GM04504 (cell line): Measurements from ENCODE around the gene UBE2D1.

ENCODE experiments used
- DNase-seq: peaks from one replicate; pipeline ENCODE4 v3.0.0-alpha.2; 2012; ENCODE audit warnings: low read depth

The UBE2D1 gene

DNA sequence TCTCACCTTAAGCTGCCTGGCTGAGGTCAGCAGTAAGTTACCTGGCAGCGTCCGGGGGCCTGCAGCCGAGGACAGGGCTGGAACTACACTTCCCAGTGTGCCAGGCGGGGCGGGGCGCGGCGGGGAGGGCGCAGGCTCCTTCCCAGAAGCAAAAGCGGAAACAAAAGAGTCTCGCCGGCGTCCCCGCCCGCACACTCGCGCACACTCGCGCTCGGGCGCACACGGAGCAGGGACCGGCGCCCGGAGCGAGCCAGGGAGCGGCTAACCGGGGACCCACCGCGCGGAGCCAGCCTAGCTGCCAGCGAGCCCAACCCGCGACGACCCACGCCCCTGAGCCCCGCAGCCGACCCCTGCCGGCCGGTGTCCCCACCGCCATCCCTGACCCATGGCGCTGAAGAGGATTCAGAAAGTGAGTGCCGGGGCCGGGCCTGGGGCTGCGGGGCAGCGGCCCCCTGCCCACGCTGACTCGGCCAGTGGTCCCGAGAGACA lies at the start of gene UBE2D1:
UBE2D1 (plus strand) TSS at position 190 of the 489 bp plus-strand sequence; CDS start at position 386, 196 bp downstream.
- no peak for DNase-seq

DNA sequence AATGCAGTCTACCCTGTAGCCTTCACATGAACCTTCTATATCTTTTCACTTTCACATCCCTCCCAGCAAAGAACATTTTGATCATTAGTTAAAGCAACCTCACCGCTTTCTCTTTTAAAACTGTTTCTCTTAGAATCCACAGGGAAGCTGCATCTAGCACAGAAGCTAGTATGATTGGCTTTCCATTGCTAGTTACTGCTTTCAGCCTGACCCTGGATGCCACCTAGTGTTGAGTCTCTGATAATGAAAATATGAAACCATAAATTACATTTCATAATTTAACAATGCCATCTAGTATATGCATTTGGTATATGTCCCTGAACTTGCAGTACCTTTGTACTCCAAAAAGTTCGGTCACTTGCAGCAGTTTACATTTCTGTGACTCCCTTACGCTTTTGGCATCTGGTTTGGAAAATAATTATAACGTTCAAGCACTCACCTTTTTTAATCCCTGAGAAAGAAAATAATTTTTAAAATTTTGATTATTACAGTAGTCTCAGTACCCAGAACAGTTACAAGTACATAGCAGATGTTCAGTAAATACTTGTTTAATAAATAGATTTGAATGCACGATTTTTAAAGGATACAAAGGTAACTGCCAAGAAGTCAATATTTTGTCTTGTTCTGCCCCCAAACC lies 43.1 kb upstream of the UBE2D1 start:
- no peak for DNase-seq

DNA sequence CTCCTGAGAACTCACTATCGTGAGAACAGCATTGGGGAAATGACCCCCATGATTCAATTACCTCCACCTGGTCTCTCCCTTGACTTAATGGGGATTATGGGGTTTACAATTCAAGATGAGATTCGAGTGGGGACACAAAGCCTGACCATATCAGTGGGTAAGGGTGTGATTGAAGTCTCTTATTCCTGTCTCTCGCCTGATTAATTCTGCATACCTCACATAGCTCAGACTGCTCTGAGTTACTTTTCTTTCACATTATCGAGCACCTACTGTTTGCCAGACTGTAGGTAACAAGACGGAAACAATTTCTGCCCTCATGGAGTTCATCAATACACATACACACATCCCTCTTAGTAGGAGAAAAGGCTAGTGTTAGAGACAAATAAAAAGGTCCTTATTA lies 40.8 kb upstream of the UBE2D1 start:
- DNase-seq = no peak

DNA sequence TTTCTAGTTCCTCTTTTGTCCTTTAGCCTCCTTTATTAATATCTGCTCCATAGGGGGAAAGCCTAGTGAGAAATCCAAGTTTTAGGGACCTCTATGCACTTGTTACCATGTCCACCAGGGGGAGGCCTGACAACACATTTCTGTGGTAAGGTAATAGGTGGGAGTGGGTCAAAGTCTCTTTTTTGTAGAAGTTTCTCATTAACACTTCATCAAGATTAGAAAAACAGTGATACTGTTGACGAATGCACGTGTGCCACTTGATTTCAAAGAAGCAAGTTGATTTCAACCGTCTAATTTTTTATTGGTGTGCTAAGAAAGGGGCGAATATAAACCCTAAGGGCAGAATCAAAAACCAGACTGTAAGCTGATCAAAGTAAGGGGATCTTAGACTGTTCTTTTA lies 35.2 kb upstream of the UBE2D1 start:
- peak; percentile 21 for DNase-seq

DNA sequence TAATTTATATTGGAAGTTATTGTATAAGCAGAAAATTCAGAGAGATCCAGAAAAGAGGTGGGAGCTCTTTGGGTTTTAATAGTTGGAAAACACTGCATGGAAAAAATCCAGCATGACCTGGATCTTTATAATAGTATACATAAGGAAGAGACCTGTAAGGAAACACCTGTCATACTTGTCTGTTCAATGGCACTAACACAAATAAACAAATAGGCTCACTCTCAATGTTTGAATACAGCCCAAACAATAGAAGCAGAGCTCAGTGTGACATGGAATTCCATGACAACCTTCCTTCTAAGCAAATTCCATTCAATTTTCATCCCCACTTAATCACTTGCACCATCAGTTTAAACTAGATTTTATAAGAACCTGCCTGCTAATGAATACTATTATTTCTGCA lies 34.1 kb upstream of the UBE2D1 start:
- DNase-seq = no peak

DNA sequence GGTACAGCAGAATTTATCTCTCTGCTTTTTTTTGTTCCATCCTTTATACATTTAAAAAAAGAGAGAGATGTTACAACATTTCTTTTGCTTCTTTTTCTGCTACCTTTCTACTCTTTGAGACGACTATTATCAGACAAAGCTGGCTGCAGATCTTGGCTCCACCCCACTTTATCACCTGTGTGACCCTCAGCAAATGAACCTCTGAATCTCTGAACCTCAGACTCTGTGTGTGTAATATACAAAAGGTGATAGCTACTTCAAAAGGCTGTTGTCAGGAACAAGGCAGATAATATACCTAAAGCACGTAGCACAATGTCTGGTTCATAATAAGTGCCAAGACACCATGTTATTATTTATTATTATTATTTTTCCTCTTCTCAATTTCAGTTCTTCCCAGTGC lies 32.6 kb upstream of the UBE2D1 start:
- no peak for DNase-seq

DNA sequence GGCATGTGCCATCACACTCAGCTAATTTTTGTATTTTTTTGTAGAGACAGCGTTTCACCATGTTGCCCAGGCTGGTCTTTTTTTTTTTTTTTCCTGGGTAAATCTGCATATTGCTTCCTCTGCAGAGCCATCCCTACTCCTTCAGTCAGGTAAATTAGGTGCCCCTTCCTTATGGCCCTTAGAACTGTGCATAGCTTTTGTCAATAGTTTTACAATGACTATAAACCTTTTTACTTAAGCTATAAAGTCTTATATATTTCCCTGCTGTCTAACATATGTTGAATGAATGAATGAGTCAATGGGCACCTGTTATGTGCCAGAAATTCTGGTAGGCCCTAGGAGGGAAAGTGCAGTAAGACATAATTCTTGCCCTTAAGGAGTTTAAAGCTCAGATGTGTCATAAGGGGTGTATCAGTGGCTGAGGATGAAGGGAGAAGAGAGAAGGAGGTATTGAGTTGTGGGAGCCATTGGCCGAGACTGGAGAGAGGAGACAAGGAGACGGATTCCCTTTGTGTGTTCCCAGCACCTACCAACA lies 30.6 kb upstream of the UBE2D1 start:
- no peak for DNase-seq

DNA sequence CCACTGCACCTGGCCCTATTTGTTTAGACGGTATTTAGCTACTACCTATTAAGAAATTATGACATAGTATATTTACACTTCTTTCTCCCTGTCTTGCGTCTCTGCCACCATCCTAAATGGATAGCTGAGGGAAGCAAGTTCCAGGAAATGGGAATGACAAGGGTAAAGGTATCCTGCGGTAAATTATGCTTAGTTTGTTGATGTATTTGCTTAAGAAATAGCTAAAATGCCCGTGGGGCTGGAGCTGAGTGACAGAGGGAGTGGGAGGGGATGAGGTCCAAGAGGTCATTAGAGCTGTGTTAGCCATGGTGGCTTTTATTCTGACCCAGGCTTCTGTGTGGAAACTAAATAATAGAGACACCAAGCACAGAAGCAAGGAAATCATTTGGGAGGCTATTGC lies 29.0 kb upstream of the UBE2D1 start:
- DNase-seq = no peak

DNA sequence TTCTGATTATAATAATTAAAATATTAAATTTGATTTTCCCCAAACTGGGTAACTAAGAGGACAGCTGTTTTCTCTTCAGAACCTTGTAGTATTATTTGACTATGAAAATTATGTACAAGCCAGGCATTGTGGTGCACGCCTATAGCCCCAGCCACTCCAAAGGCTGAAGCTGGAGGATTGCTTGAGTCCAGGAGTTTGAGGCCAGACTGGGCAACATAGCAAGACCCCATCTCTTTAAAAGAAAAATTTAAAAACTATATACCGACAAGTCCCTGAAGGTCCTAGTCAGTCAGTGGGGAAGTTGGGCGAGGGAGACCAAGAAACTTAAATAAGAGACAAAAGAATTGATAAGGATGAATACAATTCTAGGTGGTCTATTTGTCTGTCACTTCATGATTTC lies 27.1 kb upstream of the UBE2D1 start:
- DNase-seq = no peak

DNA sequence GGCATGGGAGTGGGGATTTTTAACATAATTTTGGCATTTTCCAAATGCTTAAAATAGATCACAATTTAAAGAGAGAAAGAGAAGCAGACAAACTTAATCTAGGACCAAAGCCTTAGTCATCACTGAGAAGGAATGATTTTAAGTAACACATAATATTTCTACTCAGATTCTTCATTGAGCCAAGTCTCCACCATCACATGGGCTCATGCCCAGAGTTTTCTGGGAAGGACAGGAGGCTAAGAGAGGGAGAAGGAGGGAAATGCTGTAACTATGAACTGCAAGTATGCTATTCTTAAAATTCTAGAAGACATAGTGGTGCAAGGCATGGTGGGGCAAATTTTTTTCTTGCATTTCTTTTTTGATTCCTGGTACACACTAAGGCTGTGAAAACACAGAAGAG lies 23.8 kb upstream of the UBE2D1 start:
- DNase-seq = no peak

DNA sequence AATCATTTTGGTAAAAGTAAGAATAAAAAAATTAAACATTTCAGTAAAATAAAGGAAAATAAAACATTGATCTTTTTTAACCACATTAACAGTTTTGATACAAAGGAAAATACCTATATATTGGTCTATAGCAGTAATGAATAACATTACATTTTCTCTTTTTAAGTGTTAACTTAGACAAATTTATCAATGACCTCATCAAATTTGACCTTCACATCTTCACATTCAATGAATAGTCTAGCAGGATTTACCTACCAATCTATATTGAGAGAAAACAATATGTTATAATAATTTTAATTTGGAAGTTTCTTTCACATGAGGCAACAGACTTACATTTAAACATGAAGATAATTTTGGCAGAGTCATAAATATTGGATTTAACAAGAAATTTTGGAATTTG lies 17.9 kb upstream of the UBE2D1 start:
- no peak for DNase-seq

DNA sequence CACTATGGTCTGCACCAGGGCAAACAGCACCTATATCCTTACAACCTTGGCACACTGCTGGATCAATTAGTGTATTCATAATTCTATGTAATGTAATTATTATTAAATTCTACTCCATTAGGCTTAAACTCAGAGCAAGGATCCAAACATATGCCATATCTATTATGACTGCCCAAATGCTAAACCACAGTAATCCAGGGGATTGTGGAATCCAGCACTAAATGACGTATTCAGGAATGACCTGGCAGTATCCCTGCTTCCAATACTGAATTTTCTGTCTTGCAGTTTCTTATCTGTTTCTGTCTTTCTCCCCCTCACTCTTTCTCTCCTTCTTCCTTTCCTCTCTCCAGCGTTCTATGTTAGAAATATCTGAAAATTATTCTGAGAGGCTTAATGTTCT lies 16.5 kb upstream of the UBE2D1 start:
- DNase-seq = no peak

DNA sequence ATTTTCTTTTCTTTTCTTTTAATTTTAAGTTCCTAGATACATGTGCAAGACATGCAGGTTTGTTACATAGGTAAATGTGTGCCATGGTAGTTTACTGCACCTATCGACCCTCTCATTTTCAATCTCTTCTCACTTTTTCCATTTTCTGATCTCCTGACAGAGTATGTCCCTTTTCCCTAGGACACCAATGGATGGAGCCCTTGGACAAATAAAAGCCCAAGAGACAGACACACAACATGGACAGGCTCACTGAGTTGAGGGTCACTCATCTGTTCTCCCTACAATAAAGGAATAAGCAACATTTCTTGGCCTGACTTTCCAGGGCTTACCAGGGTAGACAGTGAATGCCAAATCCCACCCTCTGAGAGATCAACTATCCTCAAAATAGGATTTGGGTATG lies 15.2 kb upstream of the UBE2D1 start:
- DNase-seq = no peak

DNA sequence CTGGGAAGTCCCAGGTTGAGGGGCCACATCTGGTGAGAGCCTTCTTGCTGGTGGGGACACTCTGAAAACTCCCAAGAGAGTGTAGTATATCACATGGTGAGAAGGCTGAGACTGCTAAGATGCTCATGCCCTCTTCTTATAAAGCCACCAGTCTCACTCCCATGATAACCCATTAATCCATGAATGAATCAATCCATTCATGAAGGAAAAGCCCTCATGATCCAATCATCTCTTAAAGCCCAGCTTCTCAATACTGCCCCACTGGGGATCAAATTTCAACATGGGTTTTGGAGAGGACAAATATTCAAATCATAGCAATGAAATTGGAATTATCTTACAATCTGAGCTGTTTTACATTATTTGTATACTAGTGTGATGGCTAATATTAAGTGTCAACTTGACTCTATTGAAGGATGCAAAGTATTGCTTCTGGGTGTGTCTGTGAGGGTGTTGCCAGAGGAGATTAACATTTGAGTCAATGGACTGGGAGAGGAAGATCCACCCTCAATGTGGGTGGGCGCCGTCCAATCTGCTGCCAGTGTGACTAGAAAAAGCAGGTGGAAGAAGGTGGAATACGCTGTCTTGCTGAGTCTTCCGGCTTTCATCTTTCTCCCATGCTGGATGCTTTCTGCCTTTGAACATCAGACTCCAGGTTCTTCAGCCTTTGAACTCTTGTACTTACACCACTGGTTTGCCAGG lies 14.3 kb upstream of the UBE2D1 start:
- DNase-seq = no peak

DNA sequence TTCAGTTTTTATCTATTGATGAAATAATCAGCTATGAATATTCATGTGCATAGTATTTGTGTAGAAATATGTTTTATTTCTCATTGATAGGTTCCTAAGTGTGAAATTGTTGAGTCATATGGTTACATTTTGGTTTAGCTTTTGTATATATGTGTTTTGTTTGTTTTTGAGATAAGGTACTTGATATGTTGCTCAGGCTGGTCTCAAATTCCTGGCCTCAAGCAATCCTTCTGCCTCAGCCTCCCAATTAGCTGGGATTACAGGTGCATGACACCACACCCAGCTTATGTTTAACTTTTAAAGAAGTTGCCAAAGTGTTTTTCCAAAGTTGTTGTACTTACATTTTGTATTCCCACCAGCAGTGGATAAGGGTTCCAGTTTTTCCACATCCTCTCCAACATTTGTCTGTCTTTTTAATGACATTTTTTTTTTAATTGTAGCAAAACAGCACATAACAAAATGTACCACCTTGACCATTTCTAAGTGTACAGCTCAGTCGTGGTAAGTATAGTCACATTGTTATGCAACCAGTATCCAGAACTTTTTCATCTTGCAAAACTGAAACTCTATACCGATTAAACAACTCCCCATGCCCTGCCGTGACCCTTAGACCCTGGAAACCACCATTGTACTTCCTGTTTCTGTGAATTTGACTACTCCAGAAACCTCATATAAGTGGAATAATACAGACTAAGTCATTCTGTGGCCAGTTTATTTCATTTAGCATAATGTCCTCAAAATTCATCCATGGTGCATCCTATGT lies 12.6 kb upstream of the UBE2D1 start:
- no peak for DNase-seq

DNA sequence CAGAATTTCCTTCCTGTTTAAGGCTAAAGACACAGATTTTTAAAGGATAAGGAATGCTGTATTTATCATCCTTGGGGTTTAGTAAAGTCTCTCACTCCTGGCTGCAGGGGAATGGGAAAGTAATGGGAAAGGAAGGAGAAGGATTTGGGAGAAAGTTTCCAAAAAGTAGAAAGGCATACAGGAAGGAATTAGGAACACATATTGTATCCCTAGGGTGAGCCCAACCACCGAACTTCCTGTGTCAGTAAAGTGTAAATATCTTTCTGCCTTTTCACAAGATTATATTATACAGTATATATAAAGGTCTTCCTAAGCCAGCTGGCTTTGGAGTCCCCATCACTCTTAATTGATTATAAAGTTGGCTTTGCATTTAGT lies 12.0 kb upstream of the UBE2D1 start:
- DNase-seq = no peak

DNA sequence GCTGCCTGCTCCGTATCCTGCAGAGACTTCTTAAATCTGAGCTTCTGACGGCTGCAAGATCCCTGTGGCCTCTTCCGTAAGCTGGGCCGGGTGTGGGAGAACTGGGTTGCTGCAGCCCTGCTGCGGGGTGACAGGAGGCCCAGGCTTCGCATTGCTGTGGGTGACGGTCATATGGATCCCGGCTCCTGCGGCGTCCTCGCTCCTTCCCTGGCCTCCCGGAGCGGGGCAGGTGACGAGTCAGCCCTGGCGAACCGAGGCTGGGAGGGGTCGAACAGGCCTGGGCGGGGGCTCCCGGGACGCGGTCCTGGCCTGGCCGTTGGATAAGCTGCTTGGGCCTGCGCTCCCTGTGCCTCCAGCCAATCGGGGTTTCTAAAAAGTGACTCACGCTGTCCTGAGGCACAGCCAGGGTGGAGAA lies 7.8 kb upstream of the UBE2D1 start:
- no peak for DNase-seq

DNA sequence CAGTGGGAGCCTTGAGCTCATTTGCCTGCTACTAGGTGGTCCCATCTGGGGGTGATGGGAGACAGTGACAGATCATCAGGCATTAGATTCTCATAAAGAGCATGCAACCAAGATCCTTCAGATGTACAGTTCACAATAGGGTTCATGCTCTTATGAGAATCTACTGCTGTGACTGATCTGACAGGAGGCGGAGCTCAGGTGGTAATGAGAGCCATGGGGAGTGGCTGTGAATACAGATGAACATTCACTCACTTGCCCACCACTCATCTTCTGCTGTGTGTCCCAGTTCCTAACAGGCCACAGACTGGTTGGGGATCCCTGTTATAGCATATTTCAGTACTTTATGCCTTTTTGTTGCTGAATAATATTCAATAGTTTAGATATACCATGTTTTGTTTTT lies 6.6 kb upstream of the UBE2D1 start:
- no peak for DNase-seq

DNA sequence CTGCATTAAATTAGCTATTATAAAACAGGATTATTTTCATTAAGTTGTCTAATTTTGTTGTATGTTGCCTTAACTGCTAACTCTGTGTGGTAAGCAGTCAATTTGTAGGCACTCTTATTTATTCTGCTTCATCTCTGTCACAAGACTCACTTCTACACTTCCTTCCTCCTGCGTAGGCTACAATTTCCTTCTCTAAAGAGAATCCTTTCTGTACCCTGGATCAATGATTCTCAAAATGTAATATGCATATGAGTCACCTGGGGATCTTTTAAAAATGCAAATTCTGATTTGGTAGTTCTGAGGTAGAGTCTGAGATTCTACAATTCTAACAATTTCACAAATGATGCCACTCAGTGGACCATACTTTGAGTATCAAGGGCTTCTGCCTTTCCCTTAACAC lies 4.4 kb upstream of the UBE2D1 start:
- no peak for DNase-seq

DNA sequence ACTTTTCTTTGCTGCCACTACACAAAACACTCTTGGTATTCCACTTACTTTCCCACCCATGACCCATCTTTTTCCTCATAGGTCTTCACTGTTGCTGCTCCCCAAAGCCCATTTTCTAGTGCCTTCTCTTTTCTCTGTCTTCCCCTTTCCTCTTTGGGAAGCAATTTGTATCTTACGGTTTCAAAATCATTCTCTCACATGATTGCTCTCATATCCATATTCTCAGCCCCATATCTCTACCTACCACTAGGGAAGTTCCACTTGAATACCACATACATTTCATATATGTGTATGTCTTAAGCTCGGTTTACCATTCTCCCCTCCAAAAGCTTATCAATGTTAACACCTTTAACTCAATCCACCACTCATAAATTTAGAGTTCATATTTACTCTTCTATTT lies 3.2 kb upstream of the UBE2D1 start:
- DNase-seq = no peak

DNA sequence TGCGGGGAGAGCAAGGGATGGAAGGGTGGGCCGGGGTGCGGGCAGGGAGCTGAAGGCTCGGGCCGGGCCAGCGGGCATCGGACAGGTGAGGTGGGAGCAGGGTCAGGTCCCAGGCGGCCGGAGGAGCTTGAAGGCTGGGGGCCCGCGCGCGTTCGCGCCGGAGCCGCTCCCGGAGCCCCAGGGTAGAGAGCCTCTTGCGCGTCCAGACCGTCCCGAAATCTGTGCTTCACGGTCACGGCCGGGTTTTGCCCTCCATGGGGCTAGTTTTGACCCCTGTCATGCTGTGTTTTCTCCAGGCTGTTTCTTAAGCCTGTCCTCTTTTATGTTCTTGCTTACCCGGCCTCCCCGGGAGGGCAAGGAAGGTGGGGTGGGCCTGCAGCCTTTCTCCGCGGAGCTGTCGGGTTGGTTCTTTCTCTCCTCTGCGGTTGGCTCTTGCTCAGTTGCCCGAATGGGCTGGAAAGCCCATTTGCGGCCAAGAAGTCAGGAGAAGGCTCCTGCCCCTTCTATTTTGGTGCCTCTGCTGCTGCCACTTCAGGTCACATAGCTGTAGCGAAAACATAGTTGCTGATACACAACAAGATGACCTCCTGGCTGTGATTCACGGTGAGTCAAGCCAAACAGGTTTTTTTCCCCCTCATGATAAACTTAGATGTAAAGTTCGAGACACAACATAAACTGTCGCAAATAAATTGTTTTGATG lies 650 bp downstream of the UBE2D1 start:
- no peak for DNase-seq

DNA sequence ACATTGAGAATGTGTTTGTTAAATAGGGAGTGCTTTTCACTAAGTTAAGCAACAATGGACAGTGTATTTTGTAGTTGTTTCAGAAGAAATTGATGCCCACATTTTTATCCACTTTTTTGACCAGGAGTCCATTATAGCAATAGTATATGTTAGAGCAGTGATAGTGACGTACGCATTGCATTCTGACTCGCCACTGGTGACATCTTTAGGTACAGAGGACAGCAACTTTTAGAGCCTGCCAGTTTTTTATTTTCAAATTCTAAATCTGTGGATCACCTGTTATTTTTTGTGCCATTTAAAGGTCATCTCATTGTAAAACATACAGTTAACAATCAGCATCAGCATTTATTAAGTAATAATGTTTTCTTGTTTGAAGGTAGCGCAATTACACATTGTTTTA lies 1.4 kb downstream of the UBE2D1 start:
- no peak for DNase-seq
